ENCODE measurements around the gene SLC25A47. TPM values are rescaled to one million over a fixed set of nuclear protein-coding genes. Genes with fewer than 3 reads are reported as not detected.
A peak's percentile ranks its signal among the peaks of the same experiment; 100 is the strongest.

SLC25A47 gene
- total RNA-seq, 4 donors from 2014 or later = not detected

- WGBS, 2 donors = 80 to 91% methylated on average over 5 to 8 of the region's 13 CpGs
- H3K27me3 ChIP-seq = no peaks in the 10 kb centered on the region
- TF ChIP-seq CTCF (IDR thresholded peaks at IDR 0.05) (no peak), POLR2A (IDR thresholded peaks at IDR 0.05) (no peak)
- no peak overlapping the region for H3K4me3 ChIP-seq (replicated peaks in 1 of 3)
- H3K36me3 ChIP-seq = peaks cover 25 to 27% of the 10 kb centered on the region in 2 donors
- intact Hi-C loops (cut with DNase I) = no loop called here
- peaks cover 86 to 94% of the 10 kb centered on the region in 2 donors for H3K4me1 ChIP-seq
- DNase-seq = no peak
- peak overlapping the region; percentile 14 to 93 (median 87) for H3K27ac ChIP-seq
- no peaks in the 10 kb centered on the region for H3K9me3 ChIP-seq
Measured at GRCh38 chr14:100291305-100292075, 31.6 kb upstream of the SLC25A47 start.

GRCh38 chr14:100292301-100292775, 30.8 kb upstream of the SLC25A47 start:
- H3K4me3 ChIP-seq (replicated peaks in 1 of 3) = no peak overlapping the region
- H3K36me3 ChIP-seq = peaks cover 25 to 27% of the 10 kb centered on the region in 2 donors
- peak overlapping the region in 2 of 3 donors; percentile 92 to 93 for H3K27ac ChIP-seq
- DNase-seq = peak in 1 of 2 donors; percentile 10
- intact Hi-C loops (cut with DNase I) = no loop called here
- WGBS, 2 donors = 97 to 99% methylated on average over 16 to 61 of the region's 61 CpGs
- no peaks in the 10 kb centered on the region for H3K27me3 ChIP-seq
- H3K4me1 ChIP-seq = peaks cover 85 to 94% of the 10 kb centered on the region in 2 donors
- TF ChIP-seq POLR2A (IDR thresholded peaks at IDR 0.05) (no peak), CTCF (IDR thresholded peaks at IDR 0.05) (no peak)
- no peaks in the 10 kb centered on the region for H3K9me3 ChIP-seq

GRCh38 chr14:100292776-100293461, 30.2 kb upstream of the SLC25A47 start:
- WGBS, 2 donors = 89% methylated on average over 7 to 14 of the region's 42 CpGs
- Histone ChIP-seq H3K4me1 (peaks cover 84 to 94% of the 10 kb centered on the region in 2 donors), H3K9me3 (no peaks in the 10 kb centered on the region), H3K27ac (peak overlapping the region; percentile 72 to 92 (median 87)), H3K36me3 (peaks cover 25 to 27% of the 10 kb centered on the region in 2 donors), H3K4me3 (replicated peaks in 1 of 3) (no peak overlapping the region), H3K27me3 (no peaks in the 10 kb centered on the region)
- TF ChIP-seq CTCF (IDR thresholded peaks at IDR 0.05) (no peak), POLR2A (IDR thresholded peaks at IDR 0.05) (no peak)
- intact Hi-C loops (cut with DNase I) = no loop called here
- DNase-seq = peak in 1 of 2 donors; percentile 18

- no peaks in the 10 kb centered on the region for H3K9me3 ChIP-seq
- H3K4me3 ChIP-seq (replicated peaks in 1 of 3) = no peak overlapping the region
- H3K27ac ChIP-seq = peak overlapping the region; percentile 72 to 92 (median 87)
- H3K36me3 ChIP-seq = peaks cover 25 to 27% of the 10 kb centered on the region in 2 donors
- WGBS, 2 donors = 64 to 65% methylated on average over 13 to 14 of the region's 14 CpGs
- TF ChIP-seq CTCF (IDR thresholded peaks at IDR 0.05) (no peak), POLR2A (IDR thresholded peaks at IDR 0.05) (no peak)
- H3K27me3 ChIP-seq = no peaks in the 10 kb centered on the region
- DNase-seq = peak; percentile 56 to 62
- intact Hi-C loops (cut with DNase I) = no loop called here
- peaks cover 85 to 95% of the 10 kb centered on the region in 2 donors for H3K4me1 ChIP-seq
Measured at GRCh38 chr14:100293497-100294212, 29.5 kb upstream of the SLC25A47 start.
